ENCODE measurements around the gene PDE4D.

DNA sequence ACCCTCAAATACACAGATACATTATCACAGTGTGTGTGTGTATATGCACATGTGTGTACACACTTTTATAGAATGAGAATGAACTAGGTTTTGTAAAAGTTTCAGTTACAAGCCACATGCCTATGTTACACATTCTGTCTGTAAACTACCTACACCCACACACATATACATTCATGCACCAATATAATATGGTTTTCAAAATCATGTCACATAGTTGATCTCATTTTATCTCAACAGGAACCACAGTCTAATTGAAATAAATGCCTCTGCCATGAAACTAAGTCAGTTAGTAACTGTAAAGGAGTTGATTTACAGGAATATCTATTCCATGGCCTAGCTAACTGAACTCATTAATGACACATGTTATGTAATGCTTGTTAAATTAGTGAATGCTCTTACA is 646.6 kb downstream of the PDE4D start:
- no peak for TF ChIP-seq CTCF (IDR thresholded peaks at IDR 0.05; ENCODE audit: insufficient read depth, low read depth, low read length)
- TF ChIP-seq EZH2 (IDR thresholded peaks at IDR 0.05; ENCODE audit: insufficient read depth, low read length) = no peak

Data from astrocyte (in vitro differentiated cells and primary cell).